Middle frontal gyrus (tissue), 1 donor: Measurements from ENCODE around the gene NYAP1.

Experiments
- DNase-seq: peaks from one replicate; pipeline ENCODE4 v3.0.0-alpha.2; 2015; ENCODE audit warnings: low spot score; ENCODE audit errors: extremely low spot score

NYAP1 gene

GRCh38 chr7:100457033-100457432 lies 26.7 kb upstream of the NYAP1 start:
- no peak for DNase-seq

GRCh38 chr7:100464210-100464660 lies 19.5 kb upstream of the NYAP1 start, which contains the start of gene SPACDR:
TSS of gene SPACDR (minus strand) at chr7:100464260. CDS start at chr7:100464025, 235 bp downstream.
- DNase-seq, result no peak

- no peak for DNase-seq
Observed at GRCh38 chr7:100464791-100465190, 18.9 kb upstream of the NYAP1 start.

GRCh38 chr7:100465299-100465698 lies 18.4 kb upstream of the NYAP1 start:
- no peak for DNase-seq

GRCh38 chr7:100465702-100466311 lies 17.9 kb upstream of the NYAP1 start:
- DNase-seq, result peak; percentile 82

- DNase-seq, result no peak
Observed at GRCh38 chr7:100466653-100467605, 16.8 kb upstream of the NYAP1 start.

GRCh38 chr7:100467638-100468373 lies 15.9 kb upstream of the NYAP1 start:
- peak; percentile 82 for DNase-seq

- DNase-seq, result peak; percentile 67
Observed at GRCh38 chr7:100469227-100470044, 14.3 kb upstream of the NYAP1 start.

GRCh38 chr7:100471021-100471420 lies 12.7 kb upstream of the NYAP1 start:
- no peak for DNase-seq

- DNase-seq, result no peak
Observed at GRCh38 chr7:100472121-100472851, 11.4 kb upstream of the NYAP1 start.

GRCh38 chr7:100472854-100473499 lies 10.8 kb upstream of the NYAP1 start:
- DNase-seq, result no peak

- no peak for DNase-seq
Observed at GRCh38 chr7:100475549-100475948, 8.2 kb upstream of the NYAP1 start.

- no peak for DNase-seq
Observed at GRCh38 chr7:100476101-100476780, 7.5 kb upstream of the NYAP1 start.

GRCh38 chr7:100476903-100477870 lies 6.5 kb upstream of the NYAP1 start:
- no peak for DNase-seq

GRCh38 chr7:100477871-100478267 lies 5.9 kb upstream of the NYAP1 start:
- no peak for DNase-seq

GRCh38 chr7:100478958-100479660 lies 4.6 kb upstream of the NYAP1 start, which contains the start of gene TSC22D4:
TSS of gene TSC22D4 (minus strand) at chr7:100479214. CDS start at chr7:100478038, 1,176 bp downstream.
- DNase-seq, result peak; percentile 72

- no peak for DNase-seq
Observed at GRCh38 chr7:100481466-100481865, 2.3 kb upstream of the NYAP1 start.
